Neural cell (in vitro differentiated cells): ENCODE data around the gene ENOX1.

Experiments
- EZH2 ChIP-seq: fragments of 200-600, 300-800 bp; shearing (Covaris generic), sonication (generic); IDR thresholded peaks from 2 replicates; pipeline ENCODE4 v1.6.1; 2014; ENCODE audit warnings: antibody characterized with exemption, low read length, borderline replicate concordance, mild to moderate bottlenecking; ENCODE audit not compliant: insufficient read depth, poor library complexity, severe bottlenecking
- MXI1 ChIP-seq: fragments of 450-650 bp; conservative IDR thresholded peaks from 2 replicates; pipeline ENCODE4 v1.6.1; 2014; ENCODE audit warnings: antibody characterized with exemption, mild to moderate bottlenecking; ENCODE audit not compliant: poor library complexity, severe bottlenecking
- POLR2AphosphoS5 ChIP-seq: IDR thresholded peaks from 2 replicates; pipeline ENCODE4 v1.6.1; 2012
- RAD21 ChIP-seq: fragments of 450-650 bp; conservative IDR thresholded peaks from 2 replicates; pipeline ENCODE4 v1.6.1; 2014; ENCODE audit warnings: antibody characterized with exemption, mild to moderate bottlenecking, moderate library complexity
- REST ChIP-seq: IDR thresholded peaks from 2 replicates; pipeline ENCODE4 v1.6.1; 2012; ENCODE audit warnings: borderline replicate concordance
- SMC3 ChIP-seq: fragments of 450-650 bp; conservative IDR thresholded peaks from 2 replicates; pipeline ENCODE4 v1.6.1; 2014; ENCODE audit warnings: antibody characterized with exemption, mild to moderate bottlenecking, moderate library complexity; ENCODE audit not compliant: poor library complexity
- TAF1 ChIP-seq: IDR thresholded peaks from 2 replicates; pipeline ENCODE4 v1.6.1; 2012; ENCODE audit warnings: low read depth
- TF ChIP-seq, protein P1 (sequence below): fragments of 450-650 bp; IDR thresholded peaks from 2 replicates; pipeline ENCODE4 v1.5.1; 2014; ENCODE audit warnings: antibody characterized with exemption, mild to moderate bottlenecking, moderate library complexity; ENCODE audit not compliant: poor library complexity, severe bottlenecking

DNA sequence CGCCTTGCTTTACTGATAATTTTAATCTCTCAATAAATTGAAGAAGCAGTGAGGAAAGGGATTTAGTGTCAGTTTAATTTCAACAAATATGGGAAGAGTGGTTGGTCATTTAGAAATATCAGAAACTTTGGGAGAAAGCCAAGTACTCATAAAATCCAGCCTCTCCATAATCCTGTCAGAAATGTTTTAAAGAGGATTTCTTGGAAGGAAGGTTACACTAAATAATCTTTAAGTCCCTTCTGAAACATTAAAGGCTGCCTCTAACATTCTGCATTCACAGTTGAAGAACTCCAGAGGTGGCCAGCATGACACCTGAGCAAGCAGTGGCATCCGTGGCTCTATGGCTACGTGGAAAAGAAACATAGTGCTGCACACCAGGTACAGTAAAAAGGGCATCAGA, 378.5 kb downstream of the ENOX1 start:
- TF ChIP-seq SMC3 (no peak), POLR2AphosphoS5 (no peak), EZH2 (no peak), REST (no peak), RAD21 (no peak), TAF1 (no peak), MXI1 (no peak)
- TF ChIP-seq, protein P1, sequence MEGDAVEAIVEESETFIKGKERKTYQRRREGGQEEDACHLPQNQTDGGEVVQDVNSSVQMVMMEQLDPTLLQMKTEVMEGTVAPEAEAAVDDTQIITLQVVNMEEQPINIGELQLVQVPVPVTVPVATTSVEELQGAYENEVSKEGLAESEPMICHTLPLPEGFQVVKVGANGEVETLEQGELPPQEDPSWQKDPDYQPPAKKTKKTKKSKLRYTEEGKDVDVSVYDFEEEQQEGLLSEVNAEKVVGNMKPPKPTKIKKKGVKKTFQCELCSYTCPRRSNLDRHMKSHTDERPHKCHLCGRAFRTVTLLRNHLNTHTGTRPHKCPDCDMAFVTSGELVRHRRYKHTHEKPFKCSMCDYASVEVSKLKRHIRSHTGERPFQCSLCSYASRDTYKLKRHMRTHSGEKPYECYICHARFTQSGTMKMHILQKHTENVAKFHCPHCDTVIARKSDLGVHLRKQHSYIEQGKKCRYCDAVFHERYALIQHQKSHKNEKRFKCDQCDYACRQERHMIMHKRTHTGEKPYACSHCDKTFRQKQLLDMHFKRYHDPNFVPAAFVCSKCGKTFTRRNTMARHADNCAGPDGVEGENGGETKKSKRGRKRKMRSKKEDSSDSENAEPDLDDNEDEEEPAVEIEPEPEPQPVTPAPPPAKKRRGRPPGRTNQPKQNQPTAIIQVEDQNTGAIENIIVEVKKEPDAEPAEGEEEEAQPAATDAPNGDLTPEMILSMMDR: no peak
